ENCODE results near the gene ELOVL5. TPM values are rescaled to one million over a fixed set of nuclear protein-coding genes. Genes with fewer than 3 reads are reported as not detected.

ELOVL5 gene
- total RNA-seq, 2 donors from 2014 or later, result 103 to 108 TPM

DNA sequence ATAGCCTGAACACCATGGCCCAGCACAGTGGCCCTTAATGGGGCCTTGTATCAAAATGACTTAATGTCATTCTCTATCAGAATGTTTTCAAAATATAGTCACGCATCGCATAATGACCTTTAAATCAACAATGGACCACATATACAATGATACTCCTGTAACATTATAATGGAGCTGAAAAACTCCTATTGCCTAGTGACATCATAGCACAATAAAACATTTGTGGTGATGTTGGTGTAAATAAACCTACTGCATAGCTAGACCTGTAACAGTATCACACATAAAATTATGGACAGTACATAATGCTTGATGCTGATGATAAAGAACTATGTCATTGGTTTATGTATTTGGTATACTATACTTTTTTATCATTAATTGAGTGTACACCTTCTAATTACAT lies 9.3 kb downstream of the ELOVL5 start:
- 97% methylated on average over 2 of the region's 2 CpGs; no CpG with 5 or more reads in 1 of the 2 experiments for WGBS, 2 experiments (ENCODE audit: insufficient coverage in 1 of 2, insufficient read length in 1 of 2)
- no peaks in the 10 kb centered on the region for H3K9me3 ChIP-seq (ENCODE audit: control insufficient read depth, low read length)
- Mint-ChIP-seq H3K9me3 (no peaks in the 10 kb centered on the region), H3K4me3 (no peak overlapping the region), H3K27me3 (ENCODE audit: insufficient read depth) (no peaks in the 10 kb centered on the region), H3K36me3 (ENCODE audit: low read depth) (peaks cover 7% of the 10 kb centered on the region), H3K27ac (no peak overlapping the region), H3K4me1 (peaks cover 45% of the 10 kb centered on the region)
- no peak overlapping the region for H3K4me3 ChIP-seq (ENCODE audit: low read length)
- peaks cover 6% of the 10 kb centered on the region for H3K36me3 ChIP-seq (ENCODE audit: control insufficient read depth, insufficient read depth, low read length)
- no peak overlapping the region for H3K27ac ChIP-seq (ENCODE audit: low read depth, low read length)
- TF ChIP-seq, protein P1, sequence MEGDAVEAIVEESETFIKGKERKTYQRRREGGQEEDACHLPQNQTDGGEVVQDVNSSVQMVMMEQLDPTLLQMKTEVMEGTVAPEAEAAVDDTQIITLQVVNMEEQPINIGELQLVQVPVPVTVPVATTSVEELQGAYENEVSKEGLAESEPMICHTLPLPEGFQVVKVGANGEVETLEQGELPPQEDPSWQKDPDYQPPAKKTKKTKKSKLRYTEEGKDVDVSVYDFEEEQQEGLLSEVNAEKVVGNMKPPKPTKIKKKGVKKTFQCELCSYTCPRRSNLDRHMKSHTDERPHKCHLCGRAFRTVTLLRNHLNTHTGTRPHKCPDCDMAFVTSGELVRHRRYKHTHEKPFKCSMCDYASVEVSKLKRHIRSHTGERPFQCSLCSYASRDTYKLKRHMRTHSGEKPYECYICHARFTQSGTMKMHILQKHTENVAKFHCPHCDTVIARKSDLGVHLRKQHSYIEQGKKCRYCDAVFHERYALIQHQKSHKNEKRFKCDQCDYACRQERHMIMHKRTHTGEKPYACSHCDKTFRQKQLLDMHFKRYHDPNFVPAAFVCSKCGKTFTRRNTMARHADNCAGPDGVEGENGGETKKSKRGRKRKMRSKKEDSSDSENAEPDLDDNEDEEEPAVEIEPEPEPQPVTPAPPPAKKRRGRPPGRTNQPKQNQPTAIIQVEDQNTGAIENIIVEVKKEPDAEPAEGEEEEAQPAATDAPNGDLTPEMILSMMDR (conservative IDR thresholded peaks at IDR 0.05), result no peak
- no peaks in the 10 kb centered on the region for H3K27me3 ChIP-seq (ENCODE audit: control insufficient read depth, insufficient read depth, low read length, poor library complexity, severe bottlenecking)
- no peak overlapping the region for H3K9ac ChIP-seq (ENCODE audit: extremely low read depth, low read length, poor library complexity, severe bottlenecking)
- peaks cover 14% of the 10 kb centered on the region for H3K4me1 ChIP-seq (ENCODE audit: control insufficient read depth, insufficient read depth, low read length)
- DNase-seq, result no peak

DNA sequence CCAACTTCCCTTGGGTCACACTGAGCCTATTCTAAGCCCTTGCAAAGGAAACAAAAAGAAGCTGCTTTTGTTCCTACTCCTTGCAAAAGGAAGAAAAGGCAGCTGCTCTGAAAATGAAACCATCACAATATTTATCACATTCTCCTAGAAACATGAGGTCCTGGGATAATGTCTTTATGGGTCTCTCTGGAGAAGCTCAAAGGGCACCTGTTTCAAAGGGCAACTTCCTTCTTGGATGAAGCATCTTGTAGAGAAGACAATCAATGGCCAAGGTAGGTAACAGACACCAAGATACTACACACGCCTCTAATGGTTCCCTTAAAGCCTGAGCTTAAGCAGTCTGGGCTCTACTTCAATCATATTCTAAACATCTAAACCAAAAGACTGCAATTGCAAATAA lies 10.4 kb downstream of the ELOVL5 start:
- Histone ChIP-seq H3K4me1 (ENCODE audit: control insufficient read depth, insufficient read depth, low read length) (peaks cover 19% of the 10 kb centered on the region), H3K27me3 (ENCODE audit: control insufficient read depth, insufficient read depth, low read length, poor library complexity, severe bottlenecking) (no peaks in the 10 kb centered on the region), H3K9ac (ENCODE audit: extremely low read depth, low read length, poor library complexity, severe bottlenecking) (no peak overlapping the region), H3K4me3 (ENCODE audit: low read length) (no peak overlapping the region), H3K9me3 (ENCODE audit: control insufficient read depth, low read length) (no peaks in the 10 kb centered on the region), H3K27ac (ENCODE audit: low read depth, low read length) (no peak overlapping the region), H3K36me3 (ENCODE audit: control insufficient read depth, insufficient read depth, low read length) (peaks cover 6% of the 10 kb centered on the region)
- Mint-ChIP-seq H3K27ac (no peak overlapping the region), H3K4me3 (no peak overlapping the region), H3K4me1 (peaks cover 54% of the 10 kb centered on the region), H3K27me3 (ENCODE audit: insufficient read depth) (no peaks in the 10 kb centered on the region), H3K9me3 (no peaks in the 10 kb centered on the region), H3K36me3 (ENCODE audit: low read depth) (peaks cover 7% of the 10 kb centered on the region)
- 83 to 100% methylated on average over 1 of the region's 1 CpG for WGBS, 2 experiments (ENCODE audit: insufficient coverage in 1 of 2, insufficient read length in 1 of 2)
- no peak for DNase-seq
- TF ChIP-seq, protein P1 (conservative IDR thresholded peaks at IDR 0.05), result no peak

DNA sequence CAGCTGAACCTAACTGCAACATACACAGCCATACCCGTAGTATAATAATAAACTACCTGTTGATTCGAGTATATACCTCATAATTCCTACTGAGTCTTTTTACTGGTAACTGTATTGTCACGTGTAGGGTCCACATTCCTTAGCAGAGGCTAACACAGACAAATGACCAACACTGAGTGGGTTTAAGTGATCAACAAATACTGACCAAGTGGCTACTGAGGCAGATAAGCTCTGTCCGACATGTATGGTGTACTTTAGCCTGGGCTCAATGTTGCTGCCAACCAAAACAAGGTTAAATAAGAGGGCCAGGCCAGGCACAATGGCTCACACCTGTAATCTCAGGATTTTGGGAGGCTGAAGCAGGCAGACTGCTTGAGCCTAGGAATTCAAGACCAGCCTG lies 12.7 kb downstream of the ELOVL5 start:
- TF ChIP-seq, protein P1 (conservative IDR thresholded peaks at IDR 0.05), result no peak
- Mint-ChIP-seq H3K27ac (peak overlapping the region; percentile 12), H3K9me3 (no peaks in the 10 kb centered on the region), H3K36me3 (ENCODE audit: low read depth) (peaks cover 12% of the 10 kb centered on the region), H3K4me1 (peaks cover 48% of the 10 kb centered on the region), H3K4me3 (no peak overlapping the region), H3K27me3 (ENCODE audit: insufficient read depth) (no peaks in the 10 kb centered on the region)
- Histone ChIP-seq H3K27ac (ENCODE audit: low read depth, low read length) (no peak overlapping the region), H3K36me3 (ENCODE audit: control insufficient read depth, insufficient read depth, low read length) (peaks cover 12% of the 10 kb centered on the region), H3K9ac (ENCODE audit: extremely low read depth, low read length, poor library complexity, severe bottlenecking) (no peak overlapping the region), H3K4me3 (ENCODE audit: low read length) (no peak overlapping the region), H3K9me3 (ENCODE audit: control insufficient read depth, low read length) (no peaks in the 10 kb centered on the region), H3K4me1 (ENCODE audit: control insufficient read depth, insufficient read depth, low read length) (peaks cover 16% of the 10 kb centered on the region), H3K27me3 (ENCODE audit: control insufficient read depth, insufficient read depth, low read length, poor library complexity, severe bottlenecking) (no peaks in the 10 kb centered on the region)
- no peak for DNase-seq
- 95 to 100% methylated on average over 4 of the region's 4 CpGs for WGBS, 2 experiments (ENCODE audit: insufficient coverage in 1 of 2, insufficient read length in 1 of 2)
